HepG2 (cell line): ENCODE measurements around the gene ALG8. TPM values are rescaled to one million over a fixed set of nuclear protein-coding genes. Genes with fewer than 3 reads are reported as not detected.
A peak's percentile ranks its signal among the peaks of the same experiment; 100 is the strongest.

Experiments
- FOXJ3 ChIP-seq: sonication (generic); formaldehyde crosslinking; IDR thresholded peaks from 2 replicates; pipeline ENCODE4 v1.4.0; 2020; ENCODE audit warnings: missing genetic modification reagents, mild to moderate bottlenecking, borderline replicate concordance
- GLI4 ChIP-seq: sonication (generic); formaldehyde crosslinking; IDR thresholded peaks from 2 replicates; pipeline ENCODE4 v1.5.1; 2020; ENCODE audit warnings: missing genetic modification reagents, mild to moderate bottlenecking, moderate library complexity, borderline replicate concordance
- HOXA5 ChIP-seq: sonication (generic); formaldehyde crosslinking; IDR thresholded peaks from 2 replicates; pipeline ENCODE4 v1.4.0; 2020; ENCODE audit warnings: missing genetic modification reagents
- MAFF ChIP-seq: IDR thresholded peaks from 2 replicates; pipeline ENCODE4 v1.6.1; 2011; ENCODE audit warnings: low read depth, low read length, improper control_type of control experiment
- MAFK ChIP-seq, 2 experiments: IDR thresholded peaks in 1 of 2; conservative IDR thresholded peaks in 1 of 2; 2 replicates each; pipeline ENCODE4 v1.6.1; 2011; ENCODE audit warnings: improper control_type of control experiment in 2 of 2, low read length in 2 of 2
- MED13 ChIP-seq: sonication (generic); formaldehyde crosslinking; IDR thresholded peaks from 2 replicates; pipeline ENCODE4 v1.5.0; 2020; ENCODE audit warnings: missing genetic modification reagents
- MTERF4 ChIP-seq: sonication (generic); formaldehyde crosslinking; IDR thresholded peaks from 2 replicates; pipeline ENCODE4 v1.8.0; 2023; ENCODE audit warnings: mild to moderate bottlenecking, missing genetic modification reagents
- MTF2 ChIP-seq: sonication (generic); formaldehyde crosslinking; IDR thresholded peaks from 2 replicates; pipeline ENCODE4 v1.5.0; 2020; ENCODE audit warnings: missing genetic modification reagents, borderline replicate concordance
- RAD51 ChIP-seq: fragments of 450-650 bp; IDR thresholded peaks from 2 replicates; pipeline ENCODE4 v1.6.1; 2016; ENCODE audit warnings: borderline replicate concordance
- RARG ChIP-seq: sonication (generic); formaldehyde crosslinking; IDR thresholded peaks from 2 replicates; pipeline ENCODE4 v1.4.0; 2020; ENCODE audit warnings: low read depth, mild to moderate bottlenecking, missing genetic modification reagents
- RBFOX2 ChIP-seq: fragments of 200-400 bp; formaldehyde crosslinking; IDR thresholded peaks from 2 replicates; pipeline ENCODE4 v1.6.1; 2017; ENCODE audit warnings: low read depth, mild to moderate bottlenecking, low read length
- RFX1 ChIP-seq: fragments of 450-650 bp; IDR thresholded peaks from 2 replicates; pipeline ENCODE4 v1.6.1; 2017
- SIX1 ChIP-seq: sonication (generic); formaldehyde crosslinking; IDR thresholded peaks from 2 replicates; pipeline ENCODE4 v1.4.0; 2020; ENCODE audit warnings: missing genetic modification reagents, borderline replicate concordance
- USF2 ChIP-seq, 2 experiments: sonication (generic) in 1 of 2; formaldehyde crosslinking in 1 of 2; IDR thresholded peaks; 2 replicates each; pipeline versions ENCODE4 v1.5.1 to v1.6.1; 2011 to 2020; ENCODE audit warnings: borderline replicate concordance in 1 of 2, low read depth in 1 of 2, low read length in 1 of 2, mild to moderate bottlenecking in 1 of 2, missing genetic modification reagents in 1 of 2, moderate library complexity in 1 of 2
- YY1 ChIP-seq: IDR thresholded peaks from 2 replicates; pipeline ENCODE4 v1.6.1; 2011; ENCODE audit warnings: low read length, low read depth, moderate library complexity, mild to moderate bottlenecking; ENCODE audit not compliant: insufficient read depth, insufficient replicate concordance
- ZBTB20 ChIP-seq: sonication (generic); formaldehyde crosslinking; IDR thresholded peaks from 2 replicates; pipeline ENCODE4 v1.8.1; 2023; ENCODE audit warnings: missing genetic modification reagents, low read depth, mild to moderate bottlenecking, borderline replicate concordance
- ZNF180 ChIP-seq: sonication (generic); formaldehyde crosslinking; IDR thresholded peaks from 2 replicates; pipeline ENCODE4 v1.4.0; 2020; ENCODE audit warnings: low read depth, missing genetic modification reagents, borderline replicate concordance
- ZNF333 ChIP-seq: sonication (generic); formaldehyde crosslinking; IDR thresholded peaks from 2 replicates; pipeline ENCODE4 v1.4.0; 2020; ENCODE audit warnings: mild to moderate bottlenecking, missing genetic modification reagents, borderline replicate concordance
- ZNF33B ChIP-seq: sonication (generic); formaldehyde crosslinking; IDR thresholded peaks from 2 replicates; pipeline ENCODE4 v1.5.1; 2020; ENCODE audit warnings: mild to moderate bottlenecking, missing genetic modification reagents
- ZNF34 ChIP-seq: sonication (generic); formaldehyde crosslinking; IDR thresholded peaks from 2 replicates; pipeline ENCODE4 v1.4.0; 2020; ENCODE audit warnings: mild to moderate bottlenecking, missing genetic modification reagents, borderline replicate concordance
- ZNF446 ChIP-seq: sonication (generic); formaldehyde crosslinking; IDR thresholded peaks from 2 replicates; pipeline ENCODE4 v1.5.0; 2020; ENCODE audit warnings: mild to moderate bottlenecking, missing genetic modification reagents
- ZNF552 ChIP-seq: sonication (generic); formaldehyde crosslinking; IDR thresholded peaks from 2 replicates; pipeline ENCODE4 v1.9.0; 2022; ENCODE audit warnings: missing genetic modification reagents, mild to moderate bottlenecking, borderline replicate concordance
- ZNF564 ChIP-seq: sonication (generic); formaldehyde crosslinking; IDR thresholded peaks from 2 replicates; pipeline ENCODE4 v1.8.1; 2023; ENCODE audit warnings: mild to moderate bottlenecking, missing genetic modification reagents
- ZNF672 ChIP-seq: sonication (generic); formaldehyde crosslinking; IDR thresholded peaks from 2 replicates; pipeline ENCODE4 v1.8.1; 2022; ENCODE audit warnings: missing genetic modification reagents
- ZNF720 ChIP-seq: sonication (generic); formaldehyde crosslinking; IDR thresholded peaks from 2 replicates; pipeline ENCODE4 v1.4.0; 2020; ENCODE audit warnings: missing genetic modification reagents
- ZNF747 ChIP-seq: sonication (generic); formaldehyde crosslinking; IDR thresholded peaks from 2 replicates; pipeline ENCODE4 v1.8.1; 2023; ENCODE audit warnings: missing genetic modification reagents, mild to moderate bottlenecking, borderline replicate concordance
- ZNF749 ChIP-seq: sonication (generic); formaldehyde crosslinking; IDR thresholded peaks from 2 replicates; pipeline ENCODE4 v1.8.0; 2022; ENCODE audit warnings: mild to moderate bottlenecking, missing genetic modification reagents, moderate library complexity, borderline replicate concordance
- polyA plus RNA-seq, 8 experiments: library from polyadenylated mRNA; depleted of rRNA in 3 of 8; stranded (reverse) in 7 of 8; unstranded in 1 of 8; fragments of >200 nt; fragmentation: Illumina TruSeq in 4 of 8; extraction: Trizol in 4 of 8; gene quantifications; 2 replicates each; pipeline versions ENCODE4 v1.2.1 to v1.2.3, GENCODE V29; 2011 to 2016; ENCODE audit warnings: low read depth in 4 of 8, missing spikeins in 1 of 8, mixed read lengths in 1 of 8; ENCODE audit not compliant: insufficient read depth in 1 of 8
- total RNA-seq, 5 experiments: library from RNA; depleted of rRNA; stranded (reverse); fragments of >200 nt; fragmentation: Illumina TruSeq; extraction: Trizol; gene quantifications; 2 replicates each; pipeline ENCODE4 v1.2.3, GENCODE V29; 2016; ENCODE audit warnings: low read depth in 1 of 5

ALG8 gene
- total and polyA plus RNA-seq, 2 of the 13 experiments (the other 11 are each of a cell fraction or from before 2014, with no cell fraction given): 75.8 to 88.0 TPM

DNA sequence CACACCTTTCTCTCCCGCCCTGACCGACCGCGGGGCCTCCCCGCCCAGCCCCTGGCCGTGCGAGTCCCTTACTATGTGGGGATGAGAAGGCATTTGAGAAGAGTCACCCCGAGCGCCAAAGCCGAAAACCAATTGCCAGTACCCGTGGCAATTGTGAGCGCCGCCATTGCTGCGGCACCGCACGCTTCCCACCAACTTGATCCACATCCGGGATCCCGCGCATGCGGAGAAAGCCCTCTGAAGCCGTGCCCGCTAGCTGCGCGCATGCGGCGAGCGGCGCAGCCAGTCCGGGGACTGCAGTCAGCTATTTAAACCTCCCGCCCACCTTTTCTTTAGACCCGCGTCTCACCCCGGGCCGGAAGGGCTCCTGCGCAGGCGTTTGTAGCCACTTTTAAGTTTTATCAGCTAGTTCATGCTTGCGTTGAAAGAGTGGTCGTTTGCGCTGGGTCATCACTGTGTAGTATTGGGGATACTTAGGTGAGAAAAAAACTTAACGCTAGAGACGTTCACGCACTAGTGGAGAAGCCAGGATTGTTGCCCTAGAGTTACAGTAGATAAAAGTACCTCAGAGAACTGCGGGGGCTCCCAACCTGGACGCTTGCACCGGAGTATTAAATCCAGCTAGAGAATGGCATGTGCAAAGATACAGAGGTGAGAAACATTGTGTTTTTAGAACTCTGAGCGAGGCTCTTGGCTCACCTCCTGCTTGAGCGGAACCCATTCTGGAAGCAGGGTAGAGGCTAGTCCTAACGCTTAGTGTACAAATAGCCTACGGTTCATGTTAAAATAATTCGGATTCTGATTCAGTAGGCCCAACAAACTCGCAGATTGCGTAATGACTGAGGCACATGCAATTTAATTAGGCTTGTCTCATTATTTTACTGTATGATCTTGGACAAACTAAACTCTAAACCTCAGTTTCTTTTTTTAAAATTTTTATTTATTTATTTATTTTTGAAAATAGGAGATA lies at the start of gene ALG8 (continued):
- no peak for TF ChIP-seq USF2 (IDR thresholded peaks at IDR 0.05; ENCODE audit: low read depth, low read length)
- no peak for TF ChIP-seq USF2 (CRISPR knock-in tag; IDR thresholded peaks at IDR 0.05; ENCODE audit: borderline replicate concordance)
- TF ChIP-seq FOXJ3 (CRISPR knock-in tag): 0 out of 2 replicates have a peak, but pooled peaks have one; percentile 68
- TF ChIP-seq ZBTB20 (CRISPR knock-in tag): no peak; the same call in 1 of the 2 replicates
- TF ChIP-seq ZNF446 (CRISPR knock-in tag): no peak
- peak; percentile 91; the same call in 1 of the 2 replicates for TF ChIP-seq ZNF749 (CRISPR knock-in tag)
- TF ChIP-seq GLI4 (CRISPR knock-in tag): no peak
- TF ChIP-seq ZNF720 (CRISPR knock-in tag): no peak
- TF ChIP-seq MED13 (CRISPR knock-in tag): peak; percentile 91
- TF ChIP-seq MAFK (conservative IDR thresholded peaks at IDR 0.05 in 1 of 2, IDR thresholded peaks at IDR 0.05 in 1 of 2; ENCODE audit: low read length in 2 of 2): peak; percentile 26 to 32; a peak in 1 of 4 replicates
- peak; percentile 40; the same call in 1 of the 2 replicates for TF ChIP-seq MAFF
- TF ChIP-seq RBFOX2: peak; percentile 88
- peak; percentile 63; the same call in 1 of the 2 replicates for TF ChIP-seq ZNF552 (CRISPR knock-in tag)
- TF ChIP-seq ZNF180: no peak
- no peak for TF ChIP-seq ZNF333
- TF ChIP-seq MTF2 (CRISPR knock-in tag): no peak
- TF ChIP-seq ZNF747: peak; percentile 73; the same call in 1 of the 2 replicates
- no peak for TF ChIP-seq RAD51
- TF ChIP-seq YY1: peak; percentile 97
- no peak for TF ChIP-seq SIX1 (CRISPR knock-in tag)
- TF ChIP-seq ZNF33B (CRISPR knock-in tag): no peak
- TF ChIP-seq HOXA5 (CRISPR knock-in tag): peak; percentile 38; the same call in 1 of the 2 replicates
- TF ChIP-seq MTERF4 (CRISPR knock-in tag): no peak
- TF ChIP-seq ZNF34 (CRISPR knock-in tag): peak; percentile 42; the same call in 1 of the 2 replicates
- peak; percentile 87; the same call in 1 of the 2 replicates for TF ChIP-seq ZNF672
- TF ChIP-seq RARG (CRISPR knock-in tag): no peak
- TF ChIP-seq ZNF564 (CRISPR knock-in tag): peak; percentile 40; the same call in 1 of the 2 replicates
- no peak for TF ChIP-seq RFX1
